Uterus (tissue), 2 donors: ENCODE measurements around the gene IGF2BP1.

Experiments used
- POLR2A ChIP-seq, 2 donors: fragments of 450-650 bp; IDR thresholded peaks; one replicate each; pipeline ENCODE4 v1.6.1; 2016; ENCODE audit warnings: antibody characterized with exemption in 2 of 2, mild to moderate bottlenecking in 1 of 2, moderate library complexity in 1 of 2
- TF ChIP-seq, protein P1 (sequence below), 4 experiments: fragments of 200-600 bp in 2 of 4; fragments of 450-650 bp in 2 of 4; sonication (generic) in 2 of 4; IDR thresholded peaks; one replicate each; pipeline ENCODE4 v1.5.1; 2016 to 2019; ENCODE audit warnings: antibody characterized with exemption in 4 of 4, mild to moderate bottlenecking in 2 of 4, moderate library complexity in 1 of 4

DNA sequence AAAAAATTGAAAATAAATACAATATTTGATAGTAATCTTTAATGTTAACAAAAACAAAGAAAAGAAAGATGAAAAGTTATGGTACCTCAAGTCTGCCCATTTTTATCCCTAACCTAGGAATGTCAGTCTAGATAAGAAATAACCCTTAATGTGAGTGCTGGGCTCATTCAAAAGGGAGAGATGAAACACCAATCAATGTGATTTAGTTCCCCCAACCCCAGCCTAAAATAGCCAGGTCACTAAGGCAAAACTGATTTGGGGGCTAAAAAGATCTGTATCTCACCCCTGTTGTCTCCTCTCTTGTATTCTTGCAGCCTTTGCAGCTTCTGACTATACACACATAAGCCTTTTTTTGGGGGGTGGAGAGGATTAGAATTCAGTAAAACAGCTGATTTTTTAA is 3.2 kb upstream of the IGF2BP1 start:
- TF ChIP-seq POLR2A (IDR thresholded peaks at IDR 0.05): no peak
- TF ChIP-seq, protein P1, sequence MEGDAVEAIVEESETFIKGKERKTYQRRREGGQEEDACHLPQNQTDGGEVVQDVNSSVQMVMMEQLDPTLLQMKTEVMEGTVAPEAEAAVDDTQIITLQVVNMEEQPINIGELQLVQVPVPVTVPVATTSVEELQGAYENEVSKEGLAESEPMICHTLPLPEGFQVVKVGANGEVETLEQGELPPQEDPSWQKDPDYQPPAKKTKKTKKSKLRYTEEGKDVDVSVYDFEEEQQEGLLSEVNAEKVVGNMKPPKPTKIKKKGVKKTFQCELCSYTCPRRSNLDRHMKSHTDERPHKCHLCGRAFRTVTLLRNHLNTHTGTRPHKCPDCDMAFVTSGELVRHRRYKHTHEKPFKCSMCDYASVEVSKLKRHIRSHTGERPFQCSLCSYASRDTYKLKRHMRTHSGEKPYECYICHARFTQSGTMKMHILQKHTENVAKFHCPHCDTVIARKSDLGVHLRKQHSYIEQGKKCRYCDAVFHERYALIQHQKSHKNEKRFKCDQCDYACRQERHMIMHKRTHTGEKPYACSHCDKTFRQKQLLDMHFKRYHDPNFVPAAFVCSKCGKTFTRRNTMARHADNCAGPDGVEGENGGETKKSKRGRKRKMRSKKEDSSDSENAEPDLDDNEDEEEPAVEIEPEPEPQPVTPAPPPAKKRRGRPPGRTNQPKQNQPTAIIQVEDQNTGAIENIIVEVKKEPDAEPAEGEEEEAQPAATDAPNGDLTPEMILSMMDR (IDR thresholded peaks at IDR 0.05): no peak
